IMR-90 (cell line): ENCODE results near the gene RBP4. TPM values are rescaled to one million over a fixed set of nuclear protein-coding genes. Genes with fewer than 3 reads are reported as not detected.

ENCODE experiments used
- ATAC-seq: fragments of 200-7000 bp; cut with Tn5 transposase; 2 replicates; pipeline ENCODE4 v1.9.1; 2020; ENCODE audit warnings: low read depth, mild to moderate bottlenecking, moderate library complexity
- BruUV-seq: library from RNA; stranded (reverse); fragments of 400-500 nt; replicated peaks from 2 replicates; lab custom pipeline; 2021; lab: Mats Ljungman, UMichigan
- CTCF ChIA-PET: fragments of 300-600 bp; formaldehyde crosslinking; extraction: SDS; loops from one replicate; lab custom pipeline; 2021; ENCODE audit warnings: antibody characterized with exemption; lab: Yijun Ruan, JAX
- POLR2A ChIA-PET: fragments of 300-600 bp; sonication (Branson Sonifier 250); formaldehyde crosslinking; loops from one replicate; lab custom pipeline; 2022; ENCODE audit warnings: antibody characterized with exemption; ENCODE audit not compliant: unreplicated experiment; lab: Charles Lee
- DNase-seq: peaks from one replicate; pipeline ENCODE4 v3.0.0; 2013
- H2AFZ ChIP-seq: replicated peaks from 2 replicates; pipeline ENCODE3; 2013; ENCODE audit warnings: low read length, mild to moderate bottlenecking; ENCODE audit not compliant: poor library complexity
- H2AK5ac ChIP-seq: 2 replicates; pipeline ENCODE4 v1.6.1; 2013; ENCODE audit warnings: low read depth, low read length, inconsistent platforms
- H2AK9ac ChIP-seq: replicated peaks from 2 replicates; pipeline ENCODE3; 2013; ENCODE audit warnings: mild to moderate bottlenecking, low read depth, low read length, moderate library complexity; ENCODE audit not compliant: poor library complexity
- H2BK120ac ChIP-seq: 2 replicates; pipeline ENCODE4 v1.6.1; 2013; ENCODE audit warnings: low read depth, low read length, inconsistent platforms
- H2BK15ac ChIP-seq: 3 replicates; pipeline ENCODE4 v1.6.1; 2013; ENCODE audit warnings: low read depth, low read length, inconsistent platforms
- H2BK20ac ChIP-seq: 2 replicates; pipeline ENCODE4 v1.6.1; 2013; ENCODE audit warnings: low read depth, mild to moderate bottlenecking, inconsistent platforms, low read length, moderate library complexity
- H2BK5ac ChIP-seq: 2 replicates; pipeline ENCODE4 v1.6.1; 2013; ENCODE audit warnings: mild to moderate bottlenecking, low read depth, low read length, inconsistent platforms; ENCODE audit not compliant: poor library complexity, severe bottlenecking
- H3K14ac ChIP-seq: replicated peaks from 2 replicates; pipeline ENCODE4 v1.6.1; 2013; ENCODE audit warnings: low read depth, low read length, inconsistent platforms
- H3K18ac ChIP-seq: 2 replicates; pipeline ENCODE4 v1.6.1; 2013; ENCODE audit warnings: low read depth, low read length, control low read depth
- H3K23ac ChIP-seq: 2 replicates; pipeline ENCODE4 v1.6.1; 2013; ENCODE audit warnings: low read depth, low read length, inconsistent platforms
- H3K27ac ChIP-seq: 2 replicates; pipeline ENCODE4 v1.5.1; 2013; ENCODE audit warnings: mild to moderate bottlenecking, control low read depth, low read length; ENCODE audit not compliant: insufficient read depth
- H3K27me3 ChIP-seq: 2 replicates; pipeline ENCODE4 v1.6.1; 2013; ENCODE audit warnings: low read length; ENCODE audit not compliant: control insufficient read depth, insufficient read depth
- H3K36me3 ChIP-seq: 2 replicates; pipeline ENCODE4 v1.6.1; 2013; ENCODE audit warnings: low read length, mixed read lengths; ENCODE audit not compliant: control insufficient read depth, insufficient read depth
- H3K4ac ChIP-seq: 2 replicates; pipeline ENCODE4 v1.6.1; 2013; ENCODE audit warnings: low read depth, low read length, inconsistent platforms
- H3K4me1 ChIP-seq: 2 replicates; pipeline ENCODE4 v1.6.1; 2013; ENCODE audit warnings: low read length, mixed read lengths; ENCODE audit not compliant: control insufficient read depth, insufficient read depth
- H3K4me2 ChIP-seq: 2 replicates; pipeline ENCODE4 v1.6.1; 2013; ENCODE audit warnings: low read depth, mild to moderate bottlenecking, control low read depth, low read length, moderate library complexity
- H3K4me3 ChIP-seq: 2 replicates; pipeline ENCODE4 v1.5.1; 2013; ENCODE audit warnings: low read depth, mild to moderate bottlenecking, control low read depth, low read length, moderate library complexity; ENCODE audit not compliant: insufficient read depth
- H3K56ac ChIP-seq: 2 replicates; pipeline ENCODE4 v1.6.1; 2013; ENCODE audit warnings: low read length, inconsistent platforms; ENCODE audit not compliant: insufficient read depth; ENCODE audit errors: extremely low read depth
- H3K79me1 ChIP-seq, 2 experiments: 2 replicates each; pipeline ENCODE4 v1.6.1; 2013; ENCODE audit warnings: low read length in 2 of 2, inconsistent platforms in 1 of 2, low read depth in 1 of 2
- H3K9ac ChIP-seq: 2 replicates; pipeline ENCODE4 v1.6.1; 2013; ENCODE audit warnings: low read depth, low read length, control low read depth
- H3K9me1 ChIP-seq: 2 replicates; pipeline ENCODE4 v1.6.1; 2013; ENCODE audit warnings: low read length, inconsistent platforms; ENCODE audit not compliant: insufficient read depth
- H3K9me3 ChIP-seq: 2 replicates; pipeline ENCODE4 v1.6.1; 2013; ENCODE audit warnings: low read length; ENCODE audit not compliant: control insufficient read depth, insufficient read depth
- H4K20me1 ChIP-seq: 2 replicates; pipeline ENCODE4 v1.6.1; 2013; ENCODE audit warnings: low read length, inconsistent platforms; ENCODE audit not compliant: insufficient read depth
- H4K5ac ChIP-seq: 2 replicates; pipeline ENCODE4 v1.6.1; 2013; ENCODE audit warnings: mild to moderate bottlenecking, low read depth, low read length, control low read depth
- H4K8ac ChIP-seq, 2 experiments: 2 replicates each; pipeline ENCODE4 v1.6.1; 2013; ENCODE audit warnings: low read depth in 2 of 2, low read length in 2 of 2, control low read depth in 1 of 2, inconsistent platforms in 1 of 2
- H4K91ac ChIP-seq: 2 replicates; pipeline ENCODE4 v1.6.1; 2013; ENCODE audit warnings: low read depth, low read length, inconsistent platforms; ENCODE audit not compliant: insufficient read depth
- ELK1 ChIP-seq: fragments of 150-350 bp; IDR thresholded peaks from 2 replicates; pipeline ENCODE4 v1.6.1; 2016; ENCODE audit warnings: low read depth, mild to moderate bottlenecking, low read length, moderate library complexity, borderline replicate concordance
- FOS ChIP-seq: fragments of 150-350 bp; IDR thresholded peaks from 2 replicates; pipeline ENCODE4 v1.6.1; 2016; ENCODE audit warnings: low read depth, low read length
- SMC3 ChIP-seq: fragments of 150-350 bp; IDR thresholded peaks from 2 replicates; pipeline ENCODE4 v1.6.1; 2016; ENCODE audit warnings: low read depth, mild to moderate bottlenecking, antibody characterized with exemption, low read length, moderate library complexity
- WGBS, 2 experiments: methylation state at CpG; one replicate each; pipeline versions ENCODE4 v1.1.5 to v1.1.7; 2013; ENCODE audit warnings: missing lambda C conversion rate in 2 of 2; ENCODE audit not compliant: insufficient read length in 1 of 2; ENCODE audit errors: extremely low coverage in 2 of 2; 5-methylcytosine and 5-hydroxymethylcytosine counted together
- dilution Hi-C: fragments of 300-500 bp; cut with HindIII; formaldehyde crosslinking; loops from one replicate; pipeline ENCODE4 v1.14.3; 2018; ENCODE audit warnings: low sequenced_read_pairs; ENCODE audit not compliant: unreplicated experiment
- in situ Hi-C: fragments of 300-500 bp; cut with MboI; formaldehyde crosslinking; loops from 3 replicates; pipeline ENCODE4 v1.14.3; 2019; ENCODE audit warnings: low sequenced_read_pairs, inconsistent platforms, mixed read lengths
- intact Hi-C: fragments of 100-400 bp; cut with micrococcal nuclease; formaldehyde crosslinking; loops from 2 replicates; pipeline ENCODE4 v1.10.0; 2022
- polyA plus RNA-seq, 3 experiments: library from polyadenylated mRNA; depleted of rRNA; stranded (reverse); fragments of >200 nt; gene quantifications; 2 replicates each; pipeline ENCODE4 v1.2.3, GENCODE V29; 2012; ENCODE audit warnings: low replicate concordance in 1 of 3
- total RNA-seq: library from RNA; depleted of rRNA; stranded (reverse); fragments of >200 nt; gene quantifications from 2 replicates; pipeline ENCODE4 v1.2.3, GENCODE V29; 2012

The RBP4 gene
- total and polyA plus RNA-seq, 2 of the 4 experiments (the other 2 are of a cell fraction), result not detected

DNA sequence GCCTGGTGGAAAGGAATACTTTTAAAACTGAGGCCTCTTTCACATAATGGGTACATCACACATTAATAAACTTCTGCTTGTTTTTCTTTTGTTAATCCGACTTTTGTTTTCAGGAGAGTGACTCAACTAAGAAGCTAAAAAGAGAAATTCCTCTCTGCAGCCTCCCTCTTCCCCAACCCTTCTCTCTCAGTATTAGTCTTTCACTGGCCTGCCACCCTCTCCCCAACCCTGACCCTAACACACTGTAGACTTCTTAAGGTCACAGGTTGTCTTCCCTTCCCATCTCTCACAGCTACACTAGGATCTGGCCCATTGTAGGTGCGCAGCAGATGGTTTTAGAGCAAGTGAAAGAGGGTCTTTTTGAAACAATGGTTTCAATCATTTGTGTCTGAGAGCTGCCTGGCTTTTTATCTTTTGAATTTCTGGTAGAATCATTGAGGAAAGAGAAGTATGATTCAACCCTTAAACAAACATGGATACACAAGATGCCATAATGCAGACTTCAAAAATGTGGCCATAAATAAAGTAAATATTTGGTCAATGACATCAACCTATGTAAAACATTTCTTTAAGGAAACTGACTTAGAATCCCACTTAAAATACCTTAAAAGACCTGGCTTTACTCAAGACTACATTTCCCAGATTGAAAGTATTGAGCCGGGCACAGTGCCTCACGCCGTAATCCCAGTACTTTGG is 52.5 kb downstream of the RBP4 start:
- WGBS, 2 experiments, result no CpG with 5 or more reads among the region's 5 CpGs
- TF ChIP-seq SMC3 (no peak), ELK1 (no peak), FOS (0 out of 2 replicates have a peak, but pooled peaks have one; percentile 9)
- Histone ChIP-seq H3K36me3 (no peaks in the 10 kb centered on the region), H3K4me1 (peaks cover 6% of the 10 kb centered on the region), H3K9ac (no peak overlapping the region), H3K4ac (peak overlapping the region; percentile 91), H4K20me1 (no peaks in the 10 kb centered on the region), H3K4me3 (no peak overlapping the region), H3K56ac (no peak overlapping the region), H3K23ac (peak overlapping the region; percentile 87; the same call in 1 of the 2 replicates), H3K18ac (peak overlapping the region; percentile 98), H2AFZ (peak overlapping the region; percentile 79), H2BK5ac (peak overlapping the region; percentile 80), H3K79me1 (no peaks in the 10 kb centered on the region), H2BK120ac (peak overlapping the region; percentile 91), H4K8ac (peak overlapping the region in 1 of 2 experiments; percentile 65; a peak in 3 of 4 replicates), H2AK9ac (no peak overlapping the region), H3K9me3 (no peaks in the 10 kb centered on the region), H4K91ac (peak overlapping the region; percentile 92), H3K27me3 (no peaks in the 10 kb centered on the region; the same call in 1 of the 2 replicates), H3K9me1 (peaks cover 6% of the 10 kb centered on the region; the same call in 1 of the 2 replicates), H3K27ac (peak overlapping the region; percentile 82; the same call in 1 of the 2 replicates), H4K5ac (peak overlapping the region; percentile 90), H3K4me2 (peak overlapping the region; percentile 88), H2BK20ac (peak overlapping the region; percentile 95), H2AK5ac (no peak overlapping the region), H2BK15ac (peak overlapping the region; percentile 63; the same call in 2 of the 3 replicates), H3K14ac (peak overlapping the region; percentile 75; the same call in 1 of the 2 replicates)
- ATAC-seq (peak; percentile 85), DNase-seq (peak; percentile 75)
- BruUV-seq, result no TSS peak
- in situ Hi-C loops (no loop called here), dilution Hi-C loops (no loop called here), intact Hi-C loops (no loop called here)
- ChIA-PET POLR2A (no interaction called here), CTCF (no interaction called here)
